GM18520 (cell line): ENCODE results near the gene FOXL3.

Source experiments
- ATAC-seq: cut with Tn5 transposase; IDR thresholded peaks from one replicate; pipeline ENCODE4 v1.9.1; 2021; ENCODE audit not compliant: unreplicated experiment

FOXL3 gene

GRCh38 chr7:300546-301290 is 10.7 kb downstream of the FOXL3 start:
- no peak for ATAC-seq

DNA sequence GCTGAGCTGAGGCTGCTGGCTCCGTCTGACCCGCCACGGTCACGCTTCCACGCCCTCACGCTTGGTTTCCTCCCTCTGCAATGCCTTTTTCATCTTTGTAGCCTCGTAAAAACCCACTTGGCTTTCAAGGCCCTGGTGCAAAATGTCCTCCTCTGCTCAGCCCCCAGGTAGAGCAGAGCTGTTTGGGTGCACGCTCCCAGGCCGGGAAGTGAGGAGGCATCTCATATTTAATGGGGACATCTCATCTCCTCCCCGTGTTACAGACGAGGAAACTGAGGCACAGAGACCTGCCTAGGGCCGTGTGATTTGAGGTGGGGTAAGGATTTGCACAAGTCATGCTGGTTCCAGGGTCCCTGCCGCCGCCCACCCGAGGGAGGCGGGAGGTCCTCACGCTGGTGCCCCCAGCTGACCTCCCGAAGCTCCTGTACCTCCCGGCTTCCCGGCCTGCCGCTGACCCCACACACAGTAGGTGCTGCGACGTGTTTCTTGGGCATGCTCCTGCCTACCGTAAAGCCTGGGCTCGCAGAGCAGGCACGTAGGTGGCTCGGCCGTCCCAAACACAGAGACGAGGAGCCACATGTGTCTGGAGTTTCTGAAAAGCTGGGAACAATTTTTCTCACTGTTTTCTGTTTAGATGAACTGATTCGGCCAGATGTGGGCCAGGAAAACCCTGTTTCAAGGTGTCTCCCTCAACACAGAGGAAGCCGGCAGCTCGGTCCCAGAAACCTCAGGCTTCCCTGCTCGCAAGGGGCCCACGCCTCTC is 11.5 kb downstream of the FOXL3 start:
- no peak for ATAC-seq

GRCh38 chr7:302054-302992 is 12.4 kb downstream of the FOXL3 start:
- no peak for ATAC-seq

GRCh38 chr7:303425-303824 is 13.5 kb downstream of the FOXL3 start:
- ATAC-seq = no peak

DNA sequence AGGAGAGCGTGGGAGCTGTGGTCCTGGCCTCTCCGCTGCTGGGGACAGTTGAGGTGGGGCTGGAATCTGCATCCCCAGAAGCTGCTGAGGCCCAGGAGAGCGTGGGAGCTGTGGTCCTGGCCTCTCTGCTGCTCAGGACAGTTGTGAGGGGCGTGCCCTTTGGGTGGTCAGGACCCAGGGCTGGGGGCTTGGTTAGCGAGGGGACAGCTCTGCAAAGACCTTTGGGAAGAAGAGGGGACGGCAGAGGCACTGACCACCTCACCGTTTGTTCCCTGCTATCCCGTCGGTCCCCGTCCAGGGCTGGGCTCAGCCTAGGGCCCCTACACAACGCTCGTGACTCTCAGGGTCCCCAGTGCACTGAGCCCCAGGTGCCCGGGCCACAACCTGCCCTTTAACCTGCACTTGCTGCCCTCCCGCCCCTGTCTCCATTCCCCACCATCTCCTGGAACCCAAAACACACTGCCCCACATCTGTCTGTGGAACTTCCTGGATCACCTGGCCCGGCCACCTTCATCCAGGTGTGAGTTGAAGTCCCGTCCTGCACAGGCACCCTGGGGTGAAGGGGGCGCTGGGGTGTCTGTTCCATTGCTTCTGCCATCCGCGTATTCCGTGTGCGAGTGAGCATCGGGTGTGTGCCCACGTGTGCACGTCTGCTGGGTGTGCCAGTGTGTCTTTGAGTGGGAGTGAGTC is 14.1 kb downstream of the FOXL3 start:
- ATAC-seq = no peak

DNA sequence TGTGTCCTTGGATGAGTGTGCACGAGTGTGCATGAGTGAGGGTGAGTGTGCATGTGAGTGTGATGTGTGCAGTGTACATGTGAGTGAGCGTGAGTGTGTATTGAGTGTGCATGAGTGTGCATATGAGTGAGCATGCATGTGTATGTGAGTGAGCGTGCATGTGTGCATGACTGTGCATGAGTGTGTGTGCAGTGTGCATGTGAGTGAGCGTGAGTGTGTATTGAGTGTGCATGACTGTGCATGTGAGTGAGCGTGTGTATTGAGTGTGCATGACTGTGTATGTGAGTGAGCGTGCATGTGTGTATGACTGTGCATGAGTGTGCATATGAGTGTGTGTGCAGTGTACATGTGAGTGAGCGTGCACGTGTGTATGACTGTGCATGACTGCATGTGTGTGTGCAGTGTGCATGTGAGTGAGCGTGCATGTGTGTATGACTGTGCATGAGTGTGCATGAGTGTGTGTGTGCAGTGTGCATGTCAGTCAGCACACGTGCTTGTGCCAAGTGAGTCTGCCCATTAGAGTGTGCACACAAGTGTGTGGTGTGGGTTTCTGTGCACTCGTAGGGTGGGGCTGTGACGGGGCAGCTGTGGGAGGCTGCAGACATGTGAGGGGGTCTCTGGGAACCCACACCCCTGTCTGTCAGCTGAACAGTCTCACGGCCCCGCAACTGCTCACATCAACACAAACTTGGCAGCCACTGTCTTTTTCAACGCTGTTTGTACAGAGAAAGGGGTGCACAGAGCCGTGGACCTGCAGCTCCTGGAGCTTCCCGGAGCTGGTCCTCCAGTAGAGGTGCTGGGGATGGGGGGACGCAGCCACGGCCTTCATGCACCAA is 14.8 kb downstream of the FOXL3 start:
- no peak for ATAC-seq

GRCh38 chr7:305410-306151 is 15.6 kb downstream of the FOXL3 start:
- ATAC-seq = no peak

DNA sequence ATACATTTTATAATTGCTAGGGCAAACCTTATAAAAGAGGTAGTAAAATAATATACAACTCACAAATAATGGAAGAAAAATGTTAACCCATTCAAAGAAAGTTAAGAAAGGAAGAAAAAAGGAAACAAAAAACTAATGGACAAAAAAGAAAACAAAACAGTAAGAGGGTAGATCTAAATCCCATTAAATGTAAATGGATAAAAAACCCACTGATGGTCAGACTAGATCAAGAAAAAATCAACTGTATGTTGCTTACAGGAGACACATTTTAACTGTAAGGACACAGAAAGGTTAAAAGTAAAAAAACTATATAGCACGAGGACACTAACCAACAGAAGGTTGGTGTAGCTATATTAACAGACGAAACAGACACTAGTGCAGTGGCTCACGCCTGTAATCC is 18.0 kb downstream of the FOXL3 start:
- no peak for ATAC-seq

DNA sequence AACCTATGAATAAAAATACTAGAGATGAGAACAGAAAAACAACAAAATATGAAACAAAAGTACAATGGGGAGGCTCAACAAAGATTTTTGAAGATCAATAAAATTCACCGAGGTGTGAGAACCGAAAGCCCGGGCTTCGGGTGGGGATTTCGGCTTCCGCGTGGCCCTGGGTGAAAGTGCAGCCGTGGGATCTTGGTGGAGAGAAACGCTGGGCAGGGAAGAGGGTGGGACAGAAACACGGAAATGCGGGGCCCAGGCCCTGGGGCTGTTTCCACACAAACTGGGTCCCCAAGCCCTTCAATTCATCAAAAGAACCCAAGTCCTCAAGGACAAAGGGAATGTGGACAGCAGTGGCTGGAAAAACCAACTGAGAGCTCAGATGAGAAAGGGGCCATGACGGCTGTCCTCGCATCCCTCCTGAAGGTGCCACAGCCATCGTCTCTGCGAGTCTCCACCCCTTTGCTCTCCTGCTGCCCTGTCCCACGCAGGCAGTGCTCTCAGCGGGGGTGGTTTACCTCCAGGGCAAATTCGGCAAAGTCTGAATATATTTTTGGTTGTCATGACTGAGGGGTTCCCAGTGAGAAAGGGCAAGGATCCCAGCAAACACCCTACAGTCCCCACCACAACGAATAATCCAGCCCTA is 19.7 kb downstream of the FOXL3 start:
- no peak for ATAC-seq

- ATAC-seq = no peak
Observed at GRCh38 chr7:311131-311680, 21.2 kb downstream of the FOXL3 start.

- ATAC-seq = no peak
Observed at GRCh38 chr7:311796-312195, 21.8 kb downstream of the FOXL3 start.

DNA sequence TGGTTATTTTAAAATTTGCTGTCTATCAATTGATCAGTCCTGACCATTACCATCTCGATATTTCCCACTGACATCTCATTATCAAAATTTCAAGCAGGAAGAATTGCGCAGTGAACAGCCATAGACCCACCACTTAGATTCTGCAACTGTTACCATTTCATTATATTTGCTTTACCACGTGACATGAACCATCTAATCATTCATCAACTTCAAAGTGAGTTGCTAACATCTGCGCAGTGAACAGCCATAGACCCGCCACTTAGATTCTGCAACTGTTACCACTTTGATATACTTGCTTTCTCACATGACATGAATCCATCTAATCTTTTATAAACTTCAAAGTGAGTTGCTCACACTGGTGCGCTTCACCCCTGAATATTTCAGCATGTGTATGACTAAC is 22.5 kb downstream of the FOXL3 start:
- no peak for ATAC-seq

- no peak for ATAC-seq
Observed at GRCh38 chr7:314853-315252, 24.9 kb downstream of the FOXL3 start.

GRCh38 chr7:315516-316265 is 25.7 kb downstream of the FOXL3 start:
- no peak for ATAC-seq

GRCh38 chr7:317643-318405 is 27.9 kb downstream of the FOXL3 start:
- no peak for ATAC-seq

- ATAC-seq = no peak
Observed at GRCh38 chr7:318476-318875, 28.5 kb downstream of the FOXL3 start.
